ENCODE measurements around the gene SPPL2A.

SPPL2A gene

GRCh38 chr15:50808728-50809127 lies 43.2 kb upstream of the SPPL2A start:
- ATAC-seq: no peak
- TF ChIP-seq ISL1 (CRISPR knock-in tag; IDR thresholded peaks at IDR 0.05): no peak
- TF ChIP-seq, protein P1, sequence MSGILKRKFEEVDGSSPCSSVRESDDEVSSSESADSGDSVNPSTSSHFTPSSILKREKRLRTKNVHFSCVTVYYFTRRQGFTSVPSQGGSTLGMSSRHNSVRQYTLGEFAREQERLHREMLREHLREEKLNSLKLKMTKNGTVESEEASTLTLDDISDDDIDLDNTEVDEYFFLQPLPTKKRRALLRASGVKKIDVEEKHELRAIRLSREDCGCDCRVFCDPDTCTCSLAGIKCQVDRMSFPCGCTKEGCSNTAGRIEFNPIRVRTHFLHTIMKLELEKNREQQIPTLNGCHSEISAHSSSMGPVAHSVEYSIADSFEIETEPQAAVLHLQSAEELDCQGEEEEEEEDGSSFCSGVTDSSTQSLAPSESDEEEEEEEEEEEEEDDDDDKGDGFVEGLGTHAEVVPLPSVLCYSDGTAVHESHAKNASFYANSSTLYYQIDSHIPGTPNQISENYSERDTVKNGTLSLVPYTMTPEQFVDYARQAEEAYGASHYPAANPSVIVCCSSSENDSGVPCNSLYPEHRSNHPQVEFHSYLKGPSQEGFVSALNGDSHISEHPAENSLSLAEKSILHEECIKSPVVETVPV (CRISPR knock-in tag; IDR thresholded peaks at IDR 0.05): no peak
- no peak for TF ChIP-seq ZNF70 (CRISPR knock-in tag; IDR thresholded peaks at IDR 0.05)
- no peak for TF ChIP-seq TCF4 (CRISPR knock-in tag; IDR thresholded peaks at IDR 0.05; ENCODE audit: borderline replicate concordance)
- no peak for TF ChIP-seq ZNF565 (CRISPR knock-in tag; conservative IDR thresholded peaks at IDR 0.05; ENCODE audit: low read depth)

- TF ChIP-seq GLIS3 (CRISPR knock-in tag; IDR thresholded peaks at IDR 0.05): no peak
- TF ChIP-seq, protein P2, sequence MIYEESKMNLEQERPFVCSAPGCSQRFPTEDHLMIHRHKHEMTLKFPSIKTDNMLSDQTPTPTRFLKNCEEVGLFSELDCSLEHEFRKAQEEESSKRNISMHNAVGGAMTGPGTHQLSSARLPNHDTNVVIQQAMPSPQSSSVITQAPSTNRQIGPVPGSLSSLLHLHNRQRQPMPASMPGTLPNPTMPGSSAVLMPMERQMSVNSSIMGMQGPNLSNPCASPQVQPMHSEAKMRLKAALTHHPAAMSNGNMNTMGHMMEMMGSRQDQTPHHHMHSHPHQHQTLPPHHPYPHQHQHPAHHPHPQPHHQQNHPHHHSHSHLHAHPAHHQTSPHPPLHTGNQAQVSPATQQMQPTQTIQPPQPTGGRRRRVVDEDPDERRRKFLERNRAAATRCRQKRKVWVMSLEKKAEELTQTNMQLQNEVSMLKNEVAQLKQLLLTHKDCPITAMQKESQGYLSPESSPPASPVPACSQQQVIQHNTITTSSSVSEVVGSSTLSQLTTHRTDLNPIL (CRISPR knock-in tag; IDR thresholded peaks at IDR 0.05; ENCODE audit: low read depth): no peak
- TF ChIP-seq ZFP3 (CRISPR knock-in tag; IDR thresholded peaks at IDR 0.05): no peak
- no peak for TF ChIP-seq PPARA (CRISPR knock-in tag; IDR thresholded peaks at IDR 0.05; ENCODE audit: borderline replicate concordance)
- no peak for TF ChIP-seq TOX (CRISPR knock-in tag; IDR thresholded peaks at IDR 0.05; ENCODE audit: borderline replicate concordance)
- no peak for TF ChIP-seq RARB (CRISPR knock-in tag; IDR thresholded peaks at IDR 0.05)
- no peak for ATAC-seq
These were observed 38.1 kb upstream of the SPPL2A start for GRCh38 chr15:50803479-50804180.

- no peak for TF ChIP-seq ZNF565 (CRISPR knock-in tag; conservative IDR thresholded peaks at IDR 0.05; ENCODE audit: low read depth)
- no peak for TF ChIP-seq SNAI2 (CRISPR knock-in tag; IDR thresholded peaks at IDR 0.05)
- no peak for TF ChIP-seq PPARA (CRISPR knock-in tag; IDR thresholded peaks at IDR 0.05; ENCODE audit: borderline replicate concordance)
- TF ChIP-seq ISL1 (CRISPR knock-in tag; IDR thresholded peaks at IDR 0.05): no peak
- no peak for TF ChIP-seq ZC3H10 (CRISPR knock-in tag; IDR thresholded peaks at IDR 0.05)
- no peak for TF ChIP-seq PATZ1 (CRISPR knock-in tag; IDR thresholded peaks at IDR 0.05; ENCODE audit: borderline replicate concordance)
- no peak for TF ChIP-seq BACH2 (CRISPR knock-in tag; IDR thresholded peaks at IDR 0.05; ENCODE audit: borderline replicate concordance)
- no peak for TF ChIP-seq ZNF70 (CRISPR knock-in tag; IDR thresholded peaks at IDR 0.05)
- TF ChIP-seq TCF4 (CRISPR knock-in tag; IDR thresholded peaks at IDR 0.05; ENCODE audit: borderline replicate concordance): no peak
- ATAC-seq: no peak
These were observed 35.2 kb upstream of the SPPL2A start for GRCh38 chr15:50800715-50801114.

DNA sequence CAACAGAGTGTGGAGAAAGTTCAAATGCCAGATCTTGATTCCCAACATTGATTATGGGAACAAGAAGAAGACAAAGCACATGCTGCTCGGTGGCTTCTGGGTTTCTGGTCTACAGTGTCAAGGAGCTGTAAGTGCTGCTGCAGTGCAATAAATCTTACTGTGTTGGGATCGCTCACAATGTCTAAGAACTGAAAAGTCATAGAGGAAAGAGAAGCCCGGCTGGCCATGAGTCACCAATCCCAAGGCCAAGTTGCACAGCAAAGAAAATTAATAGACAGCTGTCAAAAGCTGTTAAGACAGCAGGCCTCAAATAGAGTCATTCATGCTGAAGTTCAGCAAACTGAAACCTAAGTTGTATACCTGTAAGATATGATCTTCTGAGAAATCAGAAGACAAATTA lies 33.2 kb upstream of the SPPL2A start:
- TF ChIP-seq, protein P2 (CRISPR knock-in tag; IDR thresholded peaks at IDR 0.05; ENCODE audit: low read depth): 0 out of 2 replicates have a peak, but pooled peaks have one; percentile 11
- TF ChIP-seq TOX (CRISPR knock-in tag; IDR thresholded peaks at IDR 0.05; ENCODE audit: borderline replicate concordance) (no peak), PATZ1 (CRISPR knock-in tag; IDR thresholded peaks at IDR 0.05; ENCODE audit: borderline replicate concordance) (no peak), ISL1 (CRISPR knock-in tag; IDR thresholded peaks at IDR 0.05) (peak; percentile 60), ZC3H10 (CRISPR knock-in tag; IDR thresholded peaks at IDR 0.05) (no peak)
- ATAC-seq: peak; percentile 72

- ATAC-seq: no peak
- no peak for TF ChIP-seq TSHZ2 (CRISPR knock-in tag; IDR thresholded peaks at IDR 0.05)
- TF ChIP-seq TOX (CRISPR knock-in tag; IDR thresholded peaks at IDR 0.05; ENCODE audit: borderline replicate concordance): no peak
- TF ChIP-seq, protein P2 (CRISPR knock-in tag; IDR thresholded peaks at IDR 0.05; ENCODE audit: low read depth): no peak
- no peak for TF ChIP-seq SNAI2 (CRISPR knock-in tag; IDR thresholded peaks at IDR 0.05)
- TF ChIP-seq ZFP30 (CRISPR knock-in tag; IDR thresholded peaks at IDR 0.05): no peak
- no peak for TF ChIP-seq TCF4 (CRISPR knock-in tag; IDR thresholded peaks at IDR 0.05; ENCODE audit: borderline replicate concordance)
- TF ChIP-seq, protein P1 (CRISPR knock-in tag; IDR thresholded peaks at IDR 0.05): no peak
- TF ChIP-seq CSDC2 (CRISPR knock-in tag; IDR thresholded peaks at IDR 0.05): no peak
These were observed 32.4 kb upstream of the SPPL2A start for GRCh38 chr15:50797926-50798325.

Data from SK-N-SH treated with all-trans-retinoic acid at 6 μM for 48 hours (cell line).